ENCODE results near the gene CCDC77.

- no peak for TF ChIP-seq CTCF (conservative IDR thresholded peaks at IDR 0.05 in 1 of 2, IDR thresholded peaks at IDR 0.05 in 1 of 2; ENCODE audit: low read depth in 1 of 2, low read length in 2 of 2)
- no peak for TF ChIP-seq EZH2 (IDR thresholded peaks at IDR 0.05; ENCODE audit: low read length, missing control alignments)
These were observed 59.1 kb downstream of the CCDC77 start for GRCh38 chr12:460261-461230.

All from fibroblast of lung (primary cell).